Neuronal stem cell (in vitro differentiated cells): ENCODE measurements around the gene HSD17B2.

Experiments
- DNase-seq: peaks from one replicate; pipeline ENCODE4 v3.0.0-alpha.2; 2013; ENCODE audit warnings: low spot score
- H2AFZ ChIP-seq: one replicate; pipeline ENCODE4 v1.6.1; 2013; ENCODE audit warnings: mild to moderate bottlenecking, low read length, inconsistent platforms
- H2AK5ac ChIP-seq: 2 replicates; pipeline ENCODE4 v1.6.1; 2013; ENCODE audit warnings: low read depth, mild to moderate bottlenecking, inconsistent platforms, low read length, moderate library complexity, mixed read lengths
- H2BK120ac ChIP-seq: 2 replicates; pipeline ENCODE4 v1.6.1; 2013; ENCODE audit warnings: low read depth, mild to moderate bottlenecking, inconsistent platforms, low read length, moderate library complexity, mixed read lengths
- H2BK12ac ChIP-seq: one replicate; pipeline ENCODE4 v1.6.1; 2013; ENCODE audit warnings: low read length, inconsistent platforms
- H2BK15ac ChIP-seq: 2 replicates; pipeline ENCODE4 v1.6.1; 2013; ENCODE audit warnings: mild to moderate bottlenecking, low read length, inconsistent platforms, mixed read lengths
- H2BK5ac ChIP-seq: one replicate; pipeline ENCODE4 v1.6.1; 2013; ENCODE audit warnings: inconsistent platforms, mild to moderate bottlenecking, low read length, moderate library complexity
- H3K14ac ChIP-seq: one replicate; pipeline ENCODE4 v1.6.1; 2013; ENCODE audit warnings: low read length, inconsistent platforms
- H3K18ac ChIP-seq: 2 replicates; pipeline ENCODE4 v1.6.1; 2013; ENCODE audit warnings: low read length, inconsistent platforms
- H3K23ac ChIP-seq: 2 replicates; pipeline ENCODE4 v1.6.1; 2013; ENCODE audit warnings: low read depth, mild to moderate bottlenecking, mixed read lengths, low read length, inconsistent platforms; ENCODE audit not compliant: poor library complexity
- H3K27ac ChIP-seq: replicated peaks from 3 replicates; pipeline ENCODE4 v1.5.1; 2013; ENCODE audit warnings: low read length, inconsistent platforms
- H3K27me3 ChIP-seq, 3 experiments: 2 replicates each; pipeline ENCODE4 v1.6.1; 2013; ENCODE audit warnings: low read length in 3 of 3, mild to moderate bottlenecking in 2 of 3, inconsistent platforms in 1 of 3, low read depth in 1 of 3, mixed read lengths in 1 of 3, moderate library complexity in 1 of 3; ENCODE audit not compliant: control insufficient read depth in 3 of 3, insufficient read depth in 3 of 3
- H3K36me3 ChIP-seq, 2 donors: replicated peaks in 1 of 2; 2 replicates each; pipeline ENCODE4 v1.6.1; 2013; ENCODE audit warnings: low read length in 2 of 2; ENCODE audit not compliant: control insufficient read depth in 2 of 2, insufficient read depth in 2 of 2
- H3K4ac ChIP-seq: 2 replicates; pipeline ENCODE4 v1.6.1; 2013; ENCODE audit warnings: inconsistent platforms, mild to moderate bottlenecking, low read length, moderate library complexity
- H3K4me1 ChIP-seq, 2 donors: 1 replicate in 1 of 2; 2 replicates in 1 of 2; pipeline ENCODE4 v1.6.1; 2013; ENCODE audit warnings: low read length in 2 of 2, low read depth in 1 of 2; ENCODE audit not compliant: control insufficient read depth in 2 of 2, insufficient read depth in 1 of 2
- H3K4me2 ChIP-seq: one replicate; pipeline ENCODE4 v1.6.1; 2013; ENCODE audit warnings: mild to moderate bottlenecking, low read length, inconsistent platforms; ENCODE audit not compliant: insufficient read depth, poor library complexity, severe bottlenecking
- H3K4me3 ChIP-seq, 2 donors: 2 replicates each; pipeline ENCODE4 v1.5.1; 2013; ENCODE audit warnings: low read length in 2 of 2, mild to moderate bottlenecking in 2 of 2, inconsistent platforms in 1 of 2, moderate library complexity in 1 of 2
- H3K79me1 ChIP-seq: one replicate; pipeline ENCODE4 v1.6.1; 2013; ENCODE audit warnings: low read depth, mild to moderate bottlenecking, inconsistent platforms, low read length, moderate library complexity
- H3K9ac ChIP-seq: one replicate; pipeline ENCODE4 v1.6.1; 2013; ENCODE audit warnings: mild to moderate bottlenecking, low read depth, low read length, inconsistent platforms; ENCODE audit not compliant: poor library complexity
- H3K9me3 ChIP-seq, 2 donors: replicated peaks in 1 of 2; 2 replicates each; pipeline versions ENCODE3 to v1.6.1; 2013; ENCODE audit warnings: low read length in 2 of 2, mild to moderate bottlenecking in 2 of 2, inconsistent platforms in 1 of 2, low read depth in 1 of 2, mixed read lengths in 1 of 2, moderate library complexity in 1 of 2; ENCODE audit not compliant: control insufficient read depth in 2 of 2, insufficient read depth in 1 of 2
- H4K8ac ChIP-seq: one replicate; pipeline ENCODE4 v1.6.1; 2013; ENCODE audit warnings: low read depth, mild to moderate bottlenecking, inconsistent platforms, low read length, moderate library complexity
- H4K91ac ChIP-seq: one replicate; pipeline ENCODE4 v1.6.1; 2013; ENCODE audit warnings: low read length, low read depth, mild to moderate bottlenecking, inconsistent platforms; ENCODE audit not compliant: poor library complexity
- WGBS, 2 donors: extraction: QIAGEN DNeasy Blood & Tissue Kit; methylation state at CpG; one replicate each; pipeline ENCODE4 v1.1.7; 2013; ENCODE audit warnings: missing lambda C conversion rate in 2 of 2, mixed read lengths in 1 of 2; ENCODE audit not compliant: insufficient read length in 2 of 2, insufficient replicate concordance in 1 of 2; ENCODE audit errors: extremely low coverage in 2 of 2; 5-methylcytosine and 5-hydroxymethylcytosine counted together

HSD17B2 gene

DNA sequence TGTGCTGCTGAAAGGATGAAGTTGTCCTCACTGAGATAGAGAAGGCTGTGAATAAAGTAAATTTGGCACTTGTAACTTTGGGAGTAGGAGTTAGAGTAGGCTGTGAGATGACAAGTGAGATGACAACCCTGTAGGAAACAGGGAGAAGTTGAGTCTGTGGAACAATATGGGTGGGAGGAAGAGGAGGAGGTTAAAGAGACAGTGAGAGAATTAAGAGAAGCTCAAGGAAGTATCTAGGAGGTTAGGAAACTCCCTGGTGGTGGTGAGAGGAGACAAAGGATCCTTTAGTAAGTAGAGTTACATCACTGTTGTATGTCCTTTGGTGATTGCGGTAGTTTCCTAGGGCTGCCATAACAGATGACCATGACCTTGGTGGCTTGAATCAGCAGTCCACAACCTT, 10.7 kb upstream of the HSD17B2 start:
- H2BK5ac ChIP-seq, result no peak overlapping the region
- no peak overlapping the region for H3K27ac ChIP-seq
- no peaks in the 10 kb centered on the region for H3K79me1 ChIP-seq
- no peaks in the 10 kb centered on the region for H3K36me3 ChIP-seq
- H2AFZ ChIP-seq, result no peak overlapping the region
- no peak overlapping the region for H2BK15ac ChIP-seq
- no peak overlapping the region for H4K8ac ChIP-seq
- no CpG with 5 or more reads among the region's 1 CpG for WGBS, 2 donors
- no peak overlapping the region for H3K4ac ChIP-seq
- no peak overlapping the region for H3K4me3 ChIP-seq
- no peak for DNase-seq
- no peak overlapping the region for H3K4me2 ChIP-seq
- H4K91ac ChIP-seq, result no peak overlapping the region
- H2AK5ac ChIP-seq, result no peak overlapping the region
- no peak overlapping the region for H3K18ac ChIP-seq
- peaks cover 0 to 2% (median 0%) of the 10 kb centered on the region in 3 experiments for H3K27me3 ChIP-seq
- H3K4me1 ChIP-seq, result no peaks in the 10 kb centered on the region
- no peak overlapping the region for H2BK12ac ChIP-seq
- H3K9ac ChIP-seq, result no peak overlapping the region
- peaks cover 0 to 2% of the 10 kb centered on the region in 2 donors for H3K9me3 ChIP-seq
- H2BK120ac ChIP-seq, result no peak overlapping the region
- H3K14ac ChIP-seq, result no peak overlapping the region
- H3K23ac ChIP-seq, result no peak overlapping the region

DNA sequence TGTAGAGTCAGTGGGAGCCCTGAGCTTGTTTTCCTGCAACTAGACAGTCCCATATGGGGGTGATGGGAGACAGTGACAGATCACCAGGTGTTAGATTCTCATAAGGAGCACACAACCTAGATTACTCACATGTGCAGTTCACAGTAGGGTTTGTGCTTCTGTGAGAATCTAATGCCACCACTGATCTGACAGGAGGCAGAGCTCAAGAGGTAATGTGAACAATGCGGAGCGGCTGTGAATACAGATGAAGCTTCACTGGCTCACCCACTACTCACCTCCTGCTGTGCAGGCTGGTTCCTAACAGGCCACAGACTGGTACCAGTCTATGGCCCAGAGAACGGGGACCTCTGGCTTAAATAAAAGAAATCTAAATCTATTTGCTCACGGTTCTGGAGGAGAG, 10.2 kb upstream of the HSD17B2 start:
- no CpG with 5 or more reads among the region's 4 CpGs for WGBS, 2 donors
- Histone ChIP-seq H3K27ac (no peak overlapping the region), H3K4me2 (no peak overlapping the region), H3K36me3 (no peaks in the 10 kb centered on the region), H3K9me3 (peaks cover 0 to 3% of the 10 kb centered on the region in 2 donors), H4K8ac (no peak overlapping the region), H3K23ac (no peak overlapping the region), H2AK5ac (no peak overlapping the region), H3K9ac (no peak overlapping the region), H3K27me3 (no peaks in the 10 kb centered on the region), H3K79me1 (no peaks in the 10 kb centered on the region), H4K91ac (peak overlapping the region; percentile 34), H2BK120ac (no peak overlapping the region), H2BK5ac (no peak overlapping the region), H3K4me3 (no peak overlapping the region), H2AFZ (no peak overlapping the region), H2BK12ac (no peak overlapping the region), H3K18ac (no peak overlapping the region), H3K14ac (no peak overlapping the region), H3K4ac (no peak overlapping the region), H2BK15ac (no peak overlapping the region), H3K4me1 (no peaks in the 10 kb centered on the region)
- DNase-seq, result no peak

DNA sequence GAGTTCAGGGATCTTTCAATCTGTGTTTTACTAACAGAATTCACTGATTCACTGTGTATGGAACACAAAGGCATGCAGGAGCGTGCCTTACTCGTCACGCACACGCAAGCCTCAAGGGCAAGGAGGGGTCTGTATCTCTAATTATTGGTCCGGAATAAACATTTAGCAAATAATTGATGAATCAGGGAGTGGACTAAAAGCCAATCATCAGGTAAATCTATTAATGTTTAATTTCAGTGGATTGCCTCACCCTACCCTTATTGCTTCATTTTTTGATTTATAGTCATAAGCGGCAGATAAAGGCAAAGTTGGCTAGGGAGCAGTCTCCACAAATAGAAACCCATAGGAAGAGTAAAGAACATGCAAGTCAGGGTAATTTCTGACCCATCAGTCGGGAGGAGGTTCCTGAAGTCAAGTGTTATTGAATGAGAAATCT, 7.4 kb upstream of the HSD17B2 start:
- H3K4me3 ChIP-seq, result no peak overlapping the region
- H2BK5ac ChIP-seq, result no peak overlapping the region
- H3K9me3 ChIP-seq, result peaks cover 0 to 3% of the 10 kb centered on the region in 2 donors
- H3K27ac ChIP-seq, result no peak overlapping the region
- no peaks in the 10 kb centered on the region for H3K79me1 ChIP-seq
- DNase-seq, result no peak
- H3K9ac ChIP-seq, result no peak overlapping the region
- H3K14ac ChIP-seq, result no peak overlapping the region
- H2AK5ac ChIP-seq, result no peak overlapping the region
- H3K18ac ChIP-seq, result no peak overlapping the region
- no peak overlapping the region for H2BK120ac ChIP-seq
- WGBS, 2 donors, result no CpG with 5 or more reads among the region's 7 CpGs
- no peak overlapping the region for H3K23ac ChIP-seq
- H3K4me1 ChIP-seq, result no peaks in the 10 kb centered on the region
- H2BK15ac ChIP-seq, result no peak overlapping the region
- no peak overlapping the region for H4K91ac ChIP-seq
- H3K4me2 ChIP-seq, result no peak overlapping the region
- no peak overlapping the region for H2AFZ ChIP-seq
- H3K4ac ChIP-seq, result no peak overlapping the region
- H4K8ac ChIP-seq, result no peak overlapping the region
- H3K27me3 ChIP-seq, result no peaks in the 10 kb centered on the region
- H3K36me3 ChIP-seq, result no peaks in the 10 kb centered on the region
- H2BK12ac ChIP-seq, result no peak overlapping the region

DNA sequence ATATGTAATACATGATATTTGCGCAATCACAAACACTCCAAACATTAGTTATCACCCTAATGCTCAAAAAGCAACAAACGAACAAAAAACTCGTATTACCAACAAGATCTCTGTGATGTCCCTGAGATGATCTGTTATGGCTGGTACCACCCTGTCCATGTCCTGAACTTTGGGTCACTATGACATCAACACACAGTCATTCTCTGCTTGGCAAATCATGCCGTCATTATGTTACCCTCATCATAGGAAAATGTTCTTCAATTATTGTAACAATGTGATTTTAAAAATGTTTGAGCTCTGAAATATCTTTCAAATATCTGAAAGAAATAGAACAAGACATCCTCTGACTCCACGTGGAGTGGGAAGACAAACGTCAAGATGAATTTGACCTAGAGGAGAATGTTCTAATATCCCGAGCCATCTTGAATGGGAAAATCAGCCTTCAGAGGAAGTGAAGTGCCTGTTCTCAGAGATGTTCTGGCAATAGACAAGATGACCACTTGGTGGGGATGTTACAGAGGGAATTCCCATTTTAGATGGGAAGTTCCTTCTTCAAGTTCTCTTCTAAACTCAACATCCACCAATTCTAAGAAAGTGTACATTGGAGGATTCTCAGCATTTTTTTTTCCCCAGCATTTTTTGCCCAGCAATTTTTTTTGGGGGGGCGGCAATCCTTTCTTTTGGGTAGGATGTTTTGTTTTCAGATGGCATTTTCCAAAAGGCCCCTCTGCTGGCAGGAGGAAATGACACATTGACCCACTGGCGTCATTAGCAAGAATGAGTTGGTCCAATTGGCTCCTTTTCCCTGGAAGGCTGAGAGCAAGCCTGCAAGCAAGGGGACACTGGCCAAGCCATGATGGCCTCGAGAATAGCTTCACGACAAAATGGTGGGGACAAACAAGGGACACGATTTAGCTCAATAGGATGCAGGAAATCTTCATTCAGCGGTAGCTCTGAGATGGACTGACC, 3.7 kb upstream of the HSD17B2 start:
- no peak overlapping the region for H4K8ac ChIP-seq
- WGBS, 2 donors, result no CpG with 5 or more reads among the region's 13 CpGs
- H2AFZ ChIP-seq, result no peak overlapping the region
- no peak overlapping the region for H3K4me2 ChIP-seq
- H3K4me3 ChIP-seq, result no peak overlapping the region
- no peaks in the 10 kb centered on the region for H3K36me3 ChIP-seq
- H3K4ac ChIP-seq, result no peak overlapping the region
- no peak overlapping the region for H2BK15ac ChIP-seq
- H2BK12ac ChIP-seq, result no peak overlapping the region
- no peak overlapping the region for H2AK5ac ChIP-seq
- H3K27me3 ChIP-seq, result no peaks in the 10 kb centered on the region
- H3K23ac ChIP-seq, result no peak overlapping the region
- H3K9me3 ChIP-seq, result peaks cover 0 to 3% of the 10 kb centered on the region in 2 donors
- H2BK5ac ChIP-seq, result no peak overlapping the region
- no peaks in the 10 kb centered on the region for H3K4me1 ChIP-seq
- no peak overlapping the region for H3K18ac ChIP-seq
- H3K79me1 ChIP-seq, result no peaks in the 10 kb centered on the region
- no peak overlapping the region for H3K27ac ChIP-seq
- H2BK120ac ChIP-seq, result no peak overlapping the region
- no peak overlapping the region for H3K9ac ChIP-seq
- no peak overlapping the region for H4K91ac ChIP-seq
- no peak overlapping the region for H3K14ac ChIP-seq
- peak; percentile 33 for DNase-seq
